Measurements from ENCODE around the gene TTLL10.

Gene TTLL10

GRCh38 chr1:1173793-1174415 is at the start of gene TTLL10:
TSS of gene TTLL10 (plus strand) at chr1:1173880. CDS start at chr1:1179216, 5,336 bp downstream.
- DNase-seq (ENCODE audit: low read depth in 2 of 2): peak in 1 of 2 donors; percentile 16

DNA sequence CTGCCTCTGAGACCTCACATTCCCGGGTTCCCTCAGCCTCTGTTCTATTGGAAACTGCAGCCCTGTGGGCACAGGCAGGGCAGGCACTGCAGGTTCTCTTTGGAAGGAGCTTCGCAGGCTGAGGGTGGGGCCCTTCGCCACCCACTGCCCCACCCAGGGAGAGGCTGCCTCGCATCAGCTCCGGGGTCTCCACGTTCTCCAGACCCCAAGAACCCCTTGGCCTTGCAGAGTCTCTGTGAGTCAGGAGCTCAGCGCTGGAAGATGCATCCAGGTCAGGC is 49.2 kb upstream of the TTLL10 start:
- DNase-seq (ENCODE audit: low read depth in 2 of 2): no peak

DNA sequence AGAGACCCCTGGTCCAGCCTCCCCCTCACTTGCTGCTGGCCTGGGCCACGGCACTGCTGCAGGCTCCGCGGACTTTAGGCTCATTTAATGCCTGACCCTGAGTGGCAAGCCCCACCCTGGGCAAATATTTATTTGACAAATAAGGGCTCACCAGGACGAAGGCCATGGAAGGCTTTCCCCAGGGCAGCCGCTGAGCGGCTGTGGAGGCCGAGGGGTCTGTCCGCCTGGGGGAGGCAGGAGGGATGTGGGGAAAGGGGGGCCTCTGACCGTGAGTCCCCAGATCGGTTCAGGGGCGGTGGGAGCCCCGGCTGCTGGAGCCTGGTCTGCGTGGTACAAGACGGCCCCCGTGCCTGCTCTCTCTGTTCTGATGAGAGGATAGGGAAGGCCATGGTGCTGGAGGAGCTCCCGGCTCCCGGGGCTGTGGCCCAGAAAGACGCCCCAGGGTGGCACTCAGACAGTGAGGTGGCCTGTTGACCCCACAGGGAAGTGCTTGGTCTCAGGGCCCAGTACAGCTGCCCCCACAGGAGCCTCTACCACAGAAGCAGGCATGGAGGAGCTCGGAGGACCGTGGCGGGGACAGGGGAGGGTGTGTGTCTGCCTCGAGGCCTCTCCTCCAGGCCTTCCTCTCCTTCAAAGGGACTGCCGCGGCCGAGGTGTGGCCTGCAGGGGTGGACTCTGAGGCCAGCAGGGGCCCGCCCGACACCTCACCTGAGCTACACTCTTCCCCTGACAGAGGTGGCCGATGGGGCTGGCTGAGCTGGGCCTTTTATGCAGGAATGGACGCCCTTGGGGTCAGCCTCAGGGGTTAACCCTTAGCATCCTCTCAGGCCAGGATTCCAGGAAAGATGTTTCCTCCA is 48.7 kb upstream of the TTLL10 start:
- DNase-seq (ENCODE audit: low read depth in 2 of 2): no peak

- DNase-seq (ENCODE audit: low read depth in 2 of 2): no peak
Observed at GRCh38 chr1:1125945-1126344, 47.7 kb upstream of the TTLL10 start.

DNA sequence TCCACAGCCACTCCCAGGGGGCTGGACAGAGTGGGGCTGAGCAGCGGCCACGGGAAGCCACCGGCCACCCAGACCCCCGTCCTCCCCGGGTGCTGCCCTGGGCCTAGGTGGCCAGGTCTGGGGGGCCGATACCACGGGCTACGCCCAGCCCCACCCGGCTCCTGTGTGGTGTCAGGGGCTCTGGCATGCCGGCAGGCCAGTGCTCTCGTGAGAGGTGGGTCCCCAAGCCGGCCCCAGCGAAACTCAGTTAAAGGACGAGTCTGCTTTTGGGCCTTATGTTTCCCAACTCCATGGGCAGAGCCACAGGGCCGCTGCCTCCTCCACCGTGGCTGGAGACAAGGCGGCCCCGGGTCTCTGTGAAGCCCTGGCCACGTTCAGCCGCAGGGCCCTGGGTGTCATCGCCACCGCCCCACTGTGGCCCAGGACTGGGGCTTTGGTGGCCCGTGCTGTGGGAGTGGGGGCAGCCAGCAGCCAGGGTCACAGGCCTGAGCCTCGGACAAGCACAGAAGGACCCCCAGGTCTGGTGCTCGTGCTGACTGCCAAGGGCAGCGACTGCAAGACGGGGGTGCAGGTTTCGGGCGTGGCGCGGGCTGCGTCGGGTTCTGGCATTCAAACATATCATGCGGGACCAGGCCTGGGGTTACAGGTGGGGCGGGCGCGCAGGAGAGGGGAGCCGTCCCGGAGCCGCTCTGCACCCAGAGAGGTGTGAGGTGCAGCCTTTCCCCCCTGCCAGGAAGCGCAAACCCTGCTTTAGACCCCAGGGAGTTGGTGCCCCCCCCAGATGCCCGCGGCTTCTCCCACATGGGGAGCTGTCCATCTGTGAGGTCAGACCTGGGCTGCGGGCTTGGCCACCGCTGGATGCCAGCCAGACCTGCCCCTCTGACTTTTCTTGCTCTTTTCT is 45.9 kb upstream of the TTLL10 start:
- no peak for DNase-seq (ENCODE audit: low read depth in 2 of 2)

GRCh38 chr1:1128454-1129139 is 45.1 kb upstream of the TTLL10 start:
- no peak for DNase-seq (ENCODE audit: low read depth in 2 of 2)

- DNase-seq (ENCODE audit: low read depth in 2 of 2): no peak
Observed at GRCh38 chr1:1129381-1129821, 44.3 kb upstream of the TTLL10 start.

DNA sequence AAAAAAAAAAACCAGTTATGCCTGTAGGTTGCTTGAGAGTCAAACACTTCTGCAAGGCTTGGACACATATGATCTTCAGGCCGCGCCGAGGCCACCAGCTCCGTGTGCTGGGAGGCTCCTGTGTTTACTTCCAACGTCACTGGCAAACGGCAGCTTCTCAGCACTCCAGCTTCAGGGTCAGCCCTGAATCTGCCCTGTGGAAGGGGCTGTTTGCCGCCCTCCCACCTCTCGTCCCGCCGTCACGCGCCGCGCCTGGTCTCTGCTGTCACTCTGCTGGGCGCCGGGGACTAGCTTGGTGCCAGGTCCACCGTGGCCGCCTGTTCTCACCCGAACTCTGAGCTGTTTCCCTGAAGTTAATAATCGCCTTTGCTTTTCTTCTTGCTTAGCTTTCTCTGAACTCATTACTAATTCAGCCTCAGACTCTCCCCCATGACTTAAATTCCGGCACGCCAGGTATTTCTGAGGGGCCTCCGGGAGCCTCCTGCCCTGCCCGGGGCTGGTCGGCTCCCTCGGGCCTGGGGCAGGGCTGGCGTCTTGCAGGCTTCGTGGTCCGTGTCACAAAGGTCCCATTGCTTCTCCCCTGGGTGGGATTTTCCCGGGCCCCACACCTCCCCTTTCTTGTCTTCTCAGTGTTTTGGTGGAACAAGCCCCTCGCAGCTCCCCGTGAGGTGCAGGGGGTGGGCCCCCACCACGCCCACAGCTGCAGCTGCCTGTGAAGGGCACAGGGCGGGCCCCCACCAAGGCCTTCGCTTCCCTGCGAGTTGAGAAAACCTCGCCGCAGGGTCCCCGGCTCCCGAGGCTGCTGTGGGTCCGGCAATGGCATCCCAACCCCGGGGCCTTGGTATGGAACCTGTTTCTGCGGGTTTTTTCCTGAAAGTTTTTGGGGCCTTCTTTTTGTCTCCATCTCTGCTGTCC is 43.2 kb upstream of the TTLL10 start:
- no peak for DNase-seq (ENCODE audit: low read depth in 2 of 2)

DNA sequence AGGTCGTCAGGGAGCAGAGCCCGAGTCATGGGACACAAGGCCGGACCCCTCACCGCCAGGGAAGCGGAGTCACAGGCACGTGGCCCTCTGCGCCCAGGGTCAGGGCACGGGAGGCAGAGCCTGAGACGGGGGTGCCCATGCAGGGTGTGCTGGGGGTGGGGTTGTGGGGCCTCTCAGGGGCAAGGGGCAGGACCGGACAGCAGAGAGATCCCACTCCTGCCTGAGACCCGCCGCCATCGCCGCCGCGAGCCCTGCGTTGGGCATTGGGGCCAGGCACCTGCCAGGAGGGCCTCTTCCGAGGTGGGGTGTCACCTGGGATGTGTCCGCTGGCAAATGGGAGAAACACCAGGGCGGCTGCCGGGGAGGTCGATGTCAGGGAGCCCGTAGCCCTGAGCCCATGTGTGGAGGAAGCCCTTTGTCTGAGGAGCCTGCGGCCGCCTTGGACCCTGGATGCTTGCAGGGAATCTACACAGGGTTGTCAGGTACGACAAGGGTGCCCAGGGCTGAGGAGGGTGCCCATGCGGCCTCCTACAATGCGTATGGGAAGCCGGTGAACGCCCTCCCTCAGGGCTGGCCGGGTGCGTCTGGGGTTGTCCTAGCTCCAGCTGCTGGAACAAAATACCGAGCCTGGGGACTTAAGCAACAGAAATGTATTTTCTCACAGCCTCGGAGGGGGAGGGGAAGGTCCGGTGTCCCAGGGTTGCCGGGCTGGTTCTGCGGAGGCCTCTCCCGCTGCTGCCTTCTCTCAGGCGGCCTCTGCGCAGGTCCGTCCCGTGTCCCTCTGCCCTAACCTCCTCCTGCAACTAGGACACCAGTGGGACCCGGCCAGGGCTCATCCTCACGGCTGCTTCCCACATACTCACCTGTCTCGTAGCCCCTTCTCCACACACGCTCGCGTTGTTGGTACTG is 41.4 kb upstream of the TTLL10 start:
- DNase-seq (ENCODE audit: low read depth in 2 of 2): no peak

GRCh38 chr1:1132956-1133750 is 40.5 kb upstream of the TTLL10 start:
- no peak for DNase-seq (ENCODE audit: low read depth in 2 of 2)

GRCh38 chr1:1134300-1134970 is 39.2 kb upstream of the TTLL10 start:
- DNase-seq (ENCODE audit: low read depth in 2 of 2): no peak

DNA sequence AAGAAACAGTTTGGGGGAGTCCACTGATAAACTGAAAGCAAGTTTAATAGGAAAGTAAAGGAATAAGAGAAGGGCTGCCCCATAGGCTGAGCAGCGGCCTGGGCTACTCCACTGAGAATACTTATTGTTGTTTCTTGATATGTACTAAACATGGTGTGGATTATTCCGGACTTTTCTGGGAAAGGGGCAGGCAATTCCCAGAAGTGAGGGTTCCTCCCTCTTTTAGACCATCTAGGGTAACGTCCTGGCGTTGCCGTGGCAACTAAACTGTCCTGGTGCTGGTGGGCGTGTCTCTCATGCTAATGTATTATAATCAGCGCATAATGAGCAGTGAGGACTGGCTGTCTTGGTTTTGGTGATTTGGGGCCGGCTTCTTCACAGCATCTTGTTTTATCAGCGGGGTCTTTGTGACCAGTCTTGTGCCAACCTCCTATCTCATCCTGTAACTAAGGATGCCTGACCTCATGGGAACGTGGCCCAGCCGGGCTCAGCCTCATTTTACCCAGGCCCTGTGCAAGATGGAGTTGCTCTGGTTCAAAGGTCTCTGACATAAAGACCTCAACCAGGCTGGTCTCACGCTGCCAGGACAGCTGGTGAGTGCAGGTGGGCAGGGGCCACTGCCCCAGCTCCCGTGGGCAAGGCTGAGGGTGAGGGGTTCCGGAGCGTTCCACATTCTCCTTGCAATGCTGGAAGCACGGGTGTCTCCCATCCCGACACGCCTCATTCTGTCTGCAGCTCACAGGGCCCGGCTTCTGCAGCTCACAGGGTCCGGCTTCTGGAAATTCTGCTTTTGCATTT is 38.1 kb upstream of the TTLL10 start:
- no peak for DNase-seq (ENCODE audit: low read depth in 2 of 2)

- no peak for DNase-seq (ENCODE audit: low read depth in 2 of 2)
Observed at GRCh38 chr1:1136547-1137230, 37.0 kb upstream of the TTLL10 start.

GRCh38 chr1:1137256-1138045 is 36.2 kb upstream of the TTLL10 start:
- peak; percentile 57 to 69 for DNase-seq (ENCODE audit: low read depth in 2 of 2)

GRCh38 chr1:1140673-1141072 is 33.0 kb upstream of the TTLL10 start:
- no peak for DNase-seq (ENCODE audit: low read depth in 2 of 2)

Data from activated CD8-positive, alpha-beta memory T cell treated with anti-CD3 and anti-CD28 coated beads for 4 hours (primary cell).